ENCODE results near the gene SH3RF3. TPM values are rescaled to one million over a fixed set of nuclear protein-coding genes. Genes with fewer than 3 reads are reported as not detected.

Gene SH3RF3
- total and polyA plus RNA-seq, 10 of the 15 experiments (the other 5 are each of a cell fraction or from before 2014, with no cell fraction given), result 0.08 to 8.8 (median 2.3) TPM

DNA sequence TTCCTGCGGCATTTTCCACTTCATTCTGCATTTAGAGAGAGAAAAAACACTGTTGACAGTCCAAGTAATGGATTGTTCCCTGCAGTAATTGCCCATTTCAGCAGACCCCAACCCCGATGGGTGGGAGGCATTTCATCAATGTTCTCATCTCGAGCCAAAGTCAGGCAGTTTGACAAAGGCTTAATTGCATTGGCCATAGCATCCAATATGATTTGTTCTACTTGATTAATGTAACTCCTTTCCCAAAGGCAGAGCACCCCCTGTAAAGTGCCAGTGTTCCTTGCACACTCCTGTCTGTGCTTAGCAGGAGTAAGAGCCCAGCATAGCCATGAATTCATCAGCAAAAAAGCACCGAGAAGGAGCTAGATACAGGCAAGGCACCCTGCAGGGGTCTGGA, 310.4 kb downstream of the SH3RF3 start:
- POLR2A ChIA-PET, result no interaction called here
- H4K20me1 ChIP-seq (ENCODE audit: control insufficient read depth, insufficient read depth), result no peaks in the 10 kb centered on the region
- H3K4me2 ChIP-seq (ENCODE audit: control insufficient read depth, insufficient read depth), result no peak overlapping the region
- RAD21 ChIA-PET (ENCODE audit: unreplicated experiment), result no interaction called here
- H3K36me3 ChIP-seq (ENCODE audit: control insufficient read depth in 2 of 2, insufficient read depth in 2 of 2, low read length in 1 of 2), result no peaks in the 10 kb centered on the region
- BruUV-seq (replicated peaks), result no TSS peak
- ATAC-seq (no peak), FAIRE-seq (no peak), DNase-seq (ENCODE audit: low read depth, low spot score) (no peak)
- H3K79me2 ChIP-seq (ENCODE audit: control insufficient read depth, insufficient read depth, low read length), result no peaks in the 10 kb centered on the region
- no peak overlapping the region for H3K4me3 ChIP-seq
- H3K9ac ChIP-seq (ENCODE audit: control insufficient read depth, insufficient read depth, low read length), result no peak overlapping the region
- WGBS (ENCODE audit: insufficient coverage, insufficient replicate concordance, low lambda C conversion rate, missing lambda C conversion rate), result 28% methylated on average over 4 of the region's 4 CpGs
- SMC1A ChIA-PET (ENCODE audit: uncharacterized antibody, unreplicated experiment), result no interaction called here
- H3K9me3 ChIP-seq (replicated peaks; ENCODE audit: control insufficient read depth, insufficient read depth, low read length), result peaks cover 2% of the 10 kb centered on the region; the same call in 2 of the 3 replicates
- CTCF ChIA-PET, result no interaction called here
- no peaks in the 10 kb centered on the region for H3K27me3 ChIP-seq (replicated peaks in 1 of 2; ENCODE audit: control insufficient read depth in 2 of 2, insufficient read depth in 2 of 2, low read length in 1 of 2)
- TF ChIP-seq BHLHE40 (IDR thresholded peaks at IDR 0.05; ENCODE audit: borderline replicate concordance in 1 of 2, low read depth in 2 of 2, low read length in 1 of 2) (no peak), IKZF1 (conservative IDR thresholded peaks at IDR 0.05) (no peak)
- TF ChIP-seq, protein P1, sequence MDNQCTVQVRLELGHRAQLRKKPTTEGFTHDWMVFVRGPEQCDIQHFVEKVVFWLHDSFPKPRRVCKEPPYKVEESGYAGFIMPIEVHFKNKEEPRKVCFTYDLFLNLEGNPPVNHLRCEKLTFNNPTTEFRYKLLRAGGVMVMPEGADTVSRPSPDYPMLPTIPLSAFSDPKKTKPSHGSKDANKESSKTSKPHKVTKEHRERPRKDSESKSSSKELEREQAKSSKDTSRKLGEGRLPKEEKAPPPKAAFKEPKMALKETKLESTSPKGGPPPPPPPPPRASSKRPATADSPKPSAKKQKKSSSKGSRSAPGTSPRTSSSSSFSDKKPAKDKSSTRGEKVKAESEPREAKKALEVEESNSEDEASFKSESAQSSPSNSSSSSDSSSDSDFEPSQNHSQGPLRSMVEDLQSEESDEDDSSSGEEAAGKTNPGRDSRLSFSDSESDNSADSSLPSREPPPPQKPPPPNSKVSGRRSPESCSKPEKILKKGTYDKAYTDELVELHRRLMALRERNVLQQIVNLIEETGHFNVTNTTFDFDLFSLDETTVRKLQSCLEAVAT (IDR thresholded peaks at IDR 0.05), result no peak
- H3K27ac ChIP-seq (ENCODE audit: control insufficient read depth, insufficient read depth), result no peak overlapping the region
- intact Hi-C loops (cut with micrococcal nuclease; ENCODE audit: unreplicated experiment) (no loop called here), in situ Hi-C loops (cut with MboI) (no loop called here)
- no peaks in the 10 kb centered on the region for H3K4me1 ChIP-seq (ENCODE audit: control insufficient read depth, insufficient read depth, low read length)
- no peak overlapping the region for H2AFZ ChIP-seq (ENCODE audit: control insufficient read depth, low read depth, low read length)

DNA sequence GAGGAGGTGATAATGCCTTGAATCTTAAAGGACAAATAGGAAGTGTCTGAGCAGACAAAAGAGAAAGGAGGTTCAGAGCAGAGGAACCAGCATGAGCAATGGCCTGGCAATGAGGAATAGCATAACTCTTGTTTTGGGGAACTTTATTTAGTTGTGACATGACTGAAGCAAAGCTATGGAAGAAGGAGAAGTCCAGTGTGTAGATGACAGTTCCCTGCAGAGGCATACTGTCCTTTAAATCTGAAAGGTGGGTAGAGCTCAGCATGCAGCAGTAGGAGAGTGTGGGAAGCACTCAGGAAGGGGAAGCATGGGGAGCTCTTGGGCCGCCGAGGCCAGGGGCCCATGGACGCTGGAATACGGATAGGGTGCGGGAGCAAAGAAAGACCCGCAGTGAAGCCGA, 311.0 kb downstream of the SH3RF3 start:
- H3K9ac ChIP-seq (ENCODE audit: control insufficient read depth, insufficient read depth, low read length), result no peak overlapping the region
- no peak overlapping the region for H3K4me2 ChIP-seq (ENCODE audit: control insufficient read depth, insufficient read depth)
- BruUV-seq (replicated peaks), result no TSS peak
- TF ChIP-seq PAX5 (IDR thresholded peaks at IDR 0.05; ENCODE audit: borderline replicate concordance, low read depth, low read length) (no peak), GABPA (IDR thresholded peaks at IDR 0.05; ENCODE audit: low read depth) (no peak)
- H3K9me3 ChIP-seq (replicated peaks; ENCODE audit: control insufficient read depth, insufficient read depth, low read length), result peaks cover 2% of the 10 kb centered on the region; the same call in 2 of the 3 replicates
- H3K27me3 ChIP-seq (replicated peaks in 1 of 2; ENCODE audit: control insufficient read depth in 2 of 2, insufficient read depth in 2 of 2, low read length in 1 of 2), result no peaks in the 10 kb centered on the region
- FAIRE-seq (no peak), DNase-seq (ENCODE audit: low read depth, low spot score) (no peak), ATAC-seq (no peak)
- ChIA-PET SMC1A (ENCODE audit: uncharacterized antibody, unreplicated experiment) (no interaction called here), RAD21 (ENCODE audit: unreplicated experiment) (no interaction called here), CTCF (no interaction called here), POLR2A (no interaction called here)
- no peaks in the 10 kb centered on the region for H3K36me3 ChIP-seq (ENCODE audit: control insufficient read depth in 2 of 2, insufficient read depth in 2 of 2, low read length in 1 of 2)
- WGBS (ENCODE audit: insufficient coverage, insufficient replicate concordance, low lambda C conversion rate, missing lambda C conversion rate), result 71% methylated on average over 7 of the region's 7 CpGs
- in situ Hi-C loops (cut with MboI) (no loop called here), intact Hi-C loops (cut with micrococcal nuclease; ENCODE audit: unreplicated experiment) (no loop called here)
- no peaks in the 10 kb centered on the region for H3K4me1 ChIP-seq (ENCODE audit: control insufficient read depth, insufficient read depth, low read length)
- H4K20me1 ChIP-seq (ENCODE audit: control insufficient read depth, insufficient read depth), result no peaks in the 10 kb centered on the region
- no peak overlapping the region for H3K4me3 ChIP-seq
- H3K79me2 ChIP-seq (ENCODE audit: control insufficient read depth, insufficient read depth, low read length), result no peaks in the 10 kb centered on the region
- H3K27ac ChIP-seq (ENCODE audit: control insufficient read depth, insufficient read depth), result no peak overlapping the region
- no peak overlapping the region for H2AFZ ChIP-seq (ENCODE audit: control insufficient read depth, low read depth, low read length)

Measured in GM12878 (cell line).